Lower lobe of right lung (tissue), 2 donors: Measurements from ENCODE around the gene NAA16. TPM values are rescaled to one million over a fixed set of nuclear protein-coding genes. Genes with fewer than 3 reads are reported as not detected.

Source experiments
- ATAC-seq, 2 donors: fragments of 200-7000 bp; cut with Tn5 transposase; one replicate each; pipeline ENCODE4 v1.9.1; 2020 to 2022; ENCODE audit warnings: mild to moderate bottlenecking in 2 of 2, moderate library complexity in 2 of 2
- DNase-seq: peaks from one replicate; pipeline ENCODE4 v3.0.0-alpha.2; 2020
- H3K27ac ChIP-seq: fragments of 200-600 bp; one replicate; pipeline ENCODE4 v1.8.0; 2022
- H3K27me3 ChIP-seq: fragments of 200-600 bp; one replicate; pipeline ENCODE4 v1.8.0; 2022; ENCODE audit warnings: low read depth
- H3K36me3 ChIP-seq: fragments of 200-600 bp; one replicate; pipeline ENCODE4 v1.8.0; 2022; ENCODE audit warnings: mild to moderate bottlenecking
- H3K4me1 ChIP-seq: fragments of 200-600 bp; one replicate; pipeline ENCODE4 v1.8.0; 2022
- H3K4me3 ChIP-seq: fragments of 200-600 bp; one replicate; pipeline ENCODE4 v1.8.0; 2022; ENCODE audit warnings: mild to moderate bottlenecking
- H3K9me3 ChIP-seq: fragments of 200-600 bp; one replicate; pipeline ENCODE4 v1.8.0; 2022
- CTCF ChIP-seq: fragments of 200-600 bp; IDR thresholded peaks from one replicate; pipeline ENCODE4 v1.8.0; 2022; ENCODE audit warnings: antibody characterized with exemption, mild to moderate bottlenecking
- intact Hi-C: fragments of 100-400 bp; cut with DNase I; formaldehyde crosslinking; loops from one replicate; pipeline ENCODE4 v1.11.0; 2022
- long read RNA-seq: library from polyadenylated mRNA; unstranded; transcript quantifications from one replicate; pipeline ENCODE4 v2.0.0, GENCODE V29; 2021
- total RNA-seq: library from RNA; stranded (reverse); fragmentation: NEBNext Ultra II Directional; extraction: Animal tissue kit (Norgen Biotek cat#: 25700); gene quantifications from one replicate; pipeline ENCODE4 v1.2.1, GENCODE V29; 2021
- donor health status: DM: no; HTN: yes; CAD: no; lungs with severe emphysema.

Gene NAA16
- 14.9 TPM for total RNA-seq
- long read RNA-seq, full-length matches to known transcripts = 2 of 11 reads
- long read RNA-seq, partial matches to known transcripts = 5 of 11 reads
- long read RNA-seq, other reads (novel, unspliced or antisense) = 4 of 11 reads

DNA sequence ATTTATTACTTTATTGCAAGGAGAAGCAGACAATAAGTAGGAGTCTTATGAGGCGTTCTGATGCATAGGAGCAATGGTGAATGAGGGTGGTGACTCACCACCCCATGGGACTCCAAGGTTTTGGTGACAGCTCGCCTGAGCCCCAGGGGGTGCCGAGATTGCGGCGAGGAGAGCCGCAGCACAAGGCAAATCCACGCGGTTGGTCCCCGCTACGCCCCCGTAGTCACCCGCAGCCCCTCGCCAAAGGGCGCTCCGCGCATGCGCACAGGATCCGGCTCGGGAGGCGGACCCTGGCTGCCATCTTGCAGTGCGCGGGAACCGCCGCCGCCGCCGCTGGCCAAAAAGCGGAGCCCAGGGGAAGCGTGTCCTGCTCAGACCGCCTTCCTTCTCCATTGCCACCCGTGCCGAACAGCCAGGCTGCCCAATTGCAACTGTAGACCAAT lies at the start of gene NAA16:
TSS of gene NAA16 (plus strand) at position 305 of the 443 bp plus-strand sequence. CDS start 262 bp downstream, outside the sequence.
- DNase-seq (peak; percentile 93), ATAC-seq (peak; percentile 95 to 97)
- Histone ChIP-seq H3K36me3 (no peaks in the 10 kb centered on the region), H3K27ac (peak within 1 kb of the TSS; percentile 92), H3K9me3 (no peaks in the 10 kb centered on the region), H3K4me3 (peak within 1 kb of the TSS; percentile 96), H3K27me3 (no peaks in the 10 kb centered on the region), H3K4me1 (peaks cover 35% of the 10 kb centered on the region)
- intact Hi-C loops = no loop called here
- no peak for TF ChIP-seq CTCF

- no peaks in the 10 kb centered on the region for H3K27me3 ChIP-seq
- DNase-seq = peak; percentile 88
- peak; percentile 95 to 99 for ATAC-seq
- peak within 1 kb of the TSS; percentile 69 for H3K4me3 ChIP-seq
- peak within 1 kb of the TSS; percentile 82 for H3K27ac ChIP-seq
- TF ChIP-seq CTCF = no peak
- H3K9me3 ChIP-seq = peaks cover 6% of the 10 kb centered on the region
- intact Hi-C loops = no loop called here
- peaks cover 17% of the 10 kb centered on the region for H3K36me3 ChIP-seq
- peaks cover 7% of the 10 kb centered on the region for H3K4me1 ChIP-seq
Observed at GRCh38 chr13:41263261-41263971, 47.7 kb upstream of the NAA16 start, which contains the start of gene MTRF1. Gene MTRF1, minus strand, starts transcription at chr13:41263576. Its CDS starts 2,669 bp downstream, at chr13:41260907.

DNA sequence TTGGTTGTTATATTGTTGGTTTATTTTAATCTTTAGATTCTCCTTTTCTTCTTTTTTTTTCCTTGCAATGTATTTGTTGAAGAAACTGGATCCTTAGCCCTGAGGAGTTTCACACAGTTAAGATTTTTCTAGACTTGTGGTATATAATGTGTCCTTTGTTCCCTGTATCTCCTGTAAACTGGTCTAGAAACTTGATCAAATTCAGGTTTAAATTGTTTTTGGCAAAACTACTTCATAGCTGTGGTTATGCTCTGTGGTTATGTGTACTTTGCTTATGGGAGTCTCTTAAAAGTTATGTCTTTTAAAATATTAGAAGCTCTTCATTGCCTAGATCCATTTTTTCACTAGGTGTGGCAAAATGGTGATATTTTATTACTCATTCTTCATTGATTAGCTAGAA lies 44.0 kb upstream of the NAA16 start:
- intact Hi-C loops = no loop called here
- no peak overlapping the region for H3K4me3 ChIP-seq
- DNase-seq (no peak), ATAC-seq (no peak)
- no peaks in the 10 kb centered on the region for H3K36me3 ChIP-seq
- peaks cover 7% of the 10 kb centered on the region for H3K4me1 ChIP-seq
- no peak overlapping the region for H3K27ac ChIP-seq
- no peaks in the 10 kb centered on the region for H3K27me3 ChIP-seq
- no peak for TF ChIP-seq CTCF
- H3K9me3 ChIP-seq = peaks cover 17% of the 10 kb centered on the region

DNA sequence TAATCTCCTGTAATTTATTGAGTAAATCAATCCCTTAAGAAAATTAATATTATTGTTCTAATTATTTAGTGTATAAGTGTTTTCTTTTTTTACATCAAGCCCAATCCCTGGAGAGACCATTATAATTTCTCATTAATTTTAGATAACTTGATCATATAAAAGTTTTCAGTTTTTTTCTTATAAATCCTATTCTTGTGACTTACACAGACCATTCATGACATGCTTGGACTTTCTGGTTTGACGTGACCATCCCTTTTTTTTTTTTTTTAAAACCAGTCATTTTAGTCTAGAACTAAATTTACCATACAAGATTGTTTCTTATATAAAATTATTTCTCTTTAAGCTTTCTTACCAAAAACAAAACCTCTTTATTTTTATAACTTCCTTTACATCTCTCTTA lies 42.3 kb upstream of the NAA16 start:
- intact Hi-C loops = no loop called here
- H3K27ac ChIP-seq = no peak overlapping the region
- no peak for DNase-seq
- ATAC-seq = no peak
- H3K27me3 ChIP-seq = no peaks in the 10 kb centered on the region
- H3K36me3 ChIP-seq = no peaks in the 10 kb centered on the region
- H3K4me3 ChIP-seq = no peak overlapping the region
- H3K4me1 ChIP-seq = no peaks in the 10 kb centered on the region
- H3K9me3 ChIP-seq = peaks cover 17% of the 10 kb centered on the region
- no peak for TF ChIP-seq CTCF

DNA sequence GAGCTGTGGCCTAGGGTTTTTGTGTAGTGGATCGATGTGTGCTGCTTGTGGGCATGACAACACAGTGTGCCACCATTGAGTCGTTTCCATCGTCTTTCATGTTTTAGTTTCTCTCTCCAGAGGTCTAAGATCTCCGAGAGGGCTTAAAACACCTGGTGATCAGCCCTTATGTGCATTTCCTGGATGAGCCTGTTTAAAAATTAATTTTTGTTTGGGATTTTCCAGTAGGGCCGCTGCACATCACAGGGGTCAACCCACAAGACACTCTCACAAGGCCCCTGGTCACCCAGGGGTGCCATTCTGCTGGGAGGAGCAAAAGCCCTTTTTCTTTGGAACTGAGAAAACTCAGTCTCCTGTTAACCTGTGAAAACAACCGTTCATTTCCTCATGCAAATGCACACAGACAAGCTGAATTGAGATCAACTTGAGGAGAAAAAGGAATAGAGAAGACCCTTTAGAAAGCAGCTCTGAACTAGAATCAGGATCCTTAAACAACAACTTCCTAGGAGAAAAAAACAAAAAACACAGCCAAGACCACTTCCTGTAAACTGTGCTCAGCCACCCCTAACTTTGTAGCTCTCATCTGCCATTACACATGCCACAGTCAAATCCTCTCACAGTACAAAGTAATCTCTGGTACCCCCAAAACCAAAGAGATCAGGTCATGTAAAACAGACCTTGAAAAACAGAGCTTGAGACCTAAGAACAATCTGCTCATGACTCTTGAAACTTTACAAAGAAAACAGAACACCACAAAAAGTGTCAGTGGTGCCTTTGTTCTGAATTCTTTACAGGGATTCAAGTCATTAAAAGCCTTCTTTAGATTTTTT lies 39.4 kb upstream of the NAA16 start:
- H3K27ac ChIP-seq = no peak overlapping the region
- H3K9me3 ChIP-seq = peaks cover 17% of the 10 kb centered on the region
- intact Hi-C loops = no loop called here
- no peak for TF ChIP-seq CTCF
- no peaks in the 10 kb centered on the region for H3K27me3 ChIP-seq
- no peaks in the 10 kb centered on the region for H3K4me1 ChIP-seq
- no peak overlapping the region for H3K4me3 ChIP-seq
- DNase-seq = no peak
- no peaks in the 10 kb centered on the region for H3K36me3 ChIP-seq
- no peak for ATAC-seq
